ENCODE data around the gene DDX54. TPM values are rescaled to one million over a fixed set of nuclear protein-coding genes. Genes with fewer than 3 reads are reported as not detected.

The DDX54 gene
- total RNA-seq, 1 experiment from 2014 or later, result 83.0 TPM

- no peaks in the 10 kb centered on the region for H3K79me2 ChIP-seq (ENCODE audit: insufficient read depth, low read length)
- no peak for TF ChIP-seq CTCF (conservative IDR thresholded peaks at IDR 0.05)
- peaks cover 0 to under 1% of the 10 kb centered on the region in 2 experiments; a peak in 1 of 4 replicates for H3K4me1 Mint-ChIP-seq
- H3K9me3 ChIP-seq (ENCODE audit: control insufficient read depth, low read depth, low read length), result no peaks in the 10 kb centered on the region
- H3K23ac ChIP-seq (ENCODE audit: insufficient read length, low read depth, low read length), result no peak overlapping the region
- no peak overlapping the region for H3K4me2 ChIP-seq (ENCODE audit: insufficient read depth, insufficient read length, low read length)
- H3K4me1 ChIP-seq (ENCODE audit: insufficient read depth, low read length), result no peaks in the 10 kb centered on the region
- no peak overlapping the region for H4K5ac ChIP-seq (ENCODE audit: insufficient read length, low read depth, low read length)
- H3K27me3 ChIP-seq (ENCODE audit: insufficient read depth, low read length), result no peaks in the 10 kb centered on the region
- H3K27ac Mint-ChIP-seq, result no peak overlapping the region
- H3K4me3 Mint-ChIP-seq, result no peak overlapping the region
- no peak overlapping the region for H3K27ac ChIP-seq (ENCODE audit: insufficient read length, low read depth, low read length)
- no peaks in the 10 kb centered on the region for H3K9me3 Mint-ChIP-seq
- H3K14ac ChIP-seq (ENCODE audit: insufficient read depth, low read length), result no peak overlapping the region
- no peaks in the 10 kb centered on the region for H3K27me3 Mint-ChIP-seq (ENCODE audit: low read depth)
- H3K9ac ChIP-seq (ENCODE audit: extremely low read depth, insufficient read length, low read length), result no peak overlapping the region
- H4K91ac ChIP-seq (ENCODE audit: insufficient read length, low read depth, low read length), result no peak overlapping the region
- no peak overlapping the region for H2BK15ac ChIP-seq (ENCODE audit: low read depth, low read length)
- peaks cover 45 to 80% (median 73%) of the 10 kb centered on the region in 3 experiments; a peak in 6 of 7 replicates for H3K36me3 Mint-ChIP-seq (ENCODE audit: insufficient read depth in 1 of 3, low read depth in 3 of 3)
- H4K20me1 ChIP-seq (ENCODE audit: control insufficient read depth, insufficient read depth, insufficient read length), result no peaks in the 10 kb centered on the region
- no peak overlapping the region for H2AFZ ChIP-seq (ENCODE audit: low read length)
- no peak overlapping the region for H2BK20ac ChIP-seq (ENCODE audit: low read depth, low read length, poor library complexity, severe bottlenecking)
- no peaks in the 10 kb centered on the region for H3K79me1 ChIP-seq (ENCODE audit: insufficient read depth, low read depth, low read length, poor library complexity, severe bottlenecking)
- H3K18ac ChIP-seq (ENCODE audit: insufficient read length, low read depth, low read length), result no peak overlapping the region
- no peaks in the 10 kb centered on the region for H3K23me2 ChIP-seq (ENCODE audit: insufficient read length, low read depth, low read length, poor library complexity, severe bottlenecking)
- no peak overlapping the region for H3K4ac ChIP-seq (ENCODE audit: low read depth, low read length)
- DNase-seq, result no peak
- WGBS (ENCODE audit: extremely low coverage, insufficient read length, low lambda C conversion rate), result no CpG with 5 or more reads among the region's 4 CpGs
- no peak overlapping the region for H2BK12ac ChIP-seq (ENCODE audit: insufficient read length, low read depth, low read length)
- no peak overlapping the region for H2BK5ac ChIP-seq (ENCODE audit: insufficient read length, low read length)
- H3K56ac ChIP-seq (ENCODE audit: insufficient read length, low read depth, low read length), result no peak overlapping the region
- H2AK5ac ChIP-seq (ENCODE audit: insufficient read length, low read length), result no peak overlapping the region
- no peak overlapping the region for H4K8ac ChIP-seq (replicated peaks; ENCODE audit: insufficient read length, low read depth, low read length)
- no peak overlapping the region for H2BK120ac ChIP-seq (ENCODE audit: low read depth, low read length, poor library complexity, severe bottlenecking)
- H3T11ph ChIP-seq (ENCODE audit: low read length), result no peak overlapping the region
Measured at GRCh38 chr12:113170926-113171325, 14.4 kb downstream of the DDX54 start.
